AG09309 (cell line): Measurements from ENCODE around the gene MAP6D1.

Source experiments
- DNase-seq: peaks from one replicate; pipeline ENCODE4 v3.0.0-alpha.2; 2010; ENCODE audit warnings: low read depth
- H3K4me3 ChIP-seq: 2 replicates; pipeline ENCODE4 v1.5.1; 2011; ENCODE audit warnings: mild to moderate bottlenecking, low read depth, low read length, moderate library complexity; ENCODE audit not compliant: control insufficient read depth
- CTCF ChIP-seq: IDR thresholded peaks from 2 replicates; pipeline ENCODE4 v1.5.1; 2011; ENCODE audit warnings: mild to moderate bottlenecking, low read depth, low read length, inconsistent platforms; ENCODE audit not compliant: insufficient read depth, control insufficient read depth; ENCODE audit errors: missing control alignments

The MAP6D1 gene

GRCh38 chr3:183825456-183826161 is at the start of gene MAP6D1:
Gene MAP6D1, minus strand, starts transcription at chr3:183825577. Its CDS starts 30 bp downstream, at chr3:183825547.
- peak; percentile 41 for TF ChIP-seq CTCF
- H3K4me3 ChIP-seq, result peak within 1 kb of the TSS; percentile 65
- DNase-seq, result no peak

GRCh38 chr3:183873914-183874313 is 48.5 kb upstream of the MAP6D1 start:
- DNase-seq, result no peak
- no peak overlapping the region for H3K4me3 ChIP-seq
- no peak for TF ChIP-seq CTCF

- DNase-seq, result no peak
- no peak overlapping the region for H3K4me3 ChIP-seq
- no peak for TF ChIP-seq CTCF
Observed at GRCh38 chr3:183871541-183871940, 46.2 kb upstream of the MAP6D1 start.

GRCh38 chr3:183870563-183870962 is 45.2 kb upstream of the MAP6D1 start:
- DNase-seq, result no peak
- no peak overlapping the region for H3K4me3 ChIP-seq
- no peak for TF ChIP-seq CTCF

GRCh38 chr3:183868796-183869195 is 43.4 kb upstream of the MAP6D1 start:
- no peak for DNase-seq

GRCh38 chr3:183862610-183863009 is 37.2 kb upstream of the MAP6D1 start:
- no peak for DNase-seq
- no peak for TF ChIP-seq CTCF
- no peak overlapping the region for H3K4me3 ChIP-seq

More at GRCh38 chr3:183868796-183869195, 43.4 kb upstream of the MAP6D1 start:
- no peak for TF ChIP-seq CTCF
- no peak overlapping the region for H3K4me3 ChIP-seq
